GM21786 (cell line): ENCODE results near the gene AGMAT.

Experiments used
- ATAC-seq: cut with Tn5 transposase; IDR thresholded peaks from one replicate; pipeline ENCODE4 v1.9.1; 2021; ENCODE audit not compliant: unreplicated experiment

The AGMAT gene

GRCh38 chr1:15525050-15526020 is 59.5 kb downstream of the AGMAT start:
- ATAC-seq = no peak

GRCh38 chr1:15524283-15525049 is 60.4 kb downstream of the AGMAT start:
- ATAC-seq = peak; percentile 41

- ATAC-seq = no peak
These were observed 60.9 kb downstream of the AGMAT start, which contains the start of gene CASP9 for GRCh38 chr1:15524021-15524282. TSS of gene CASP9 (minus strand) at chr1:15524215. CDS start at chr1:15524200, 15 bp downstream.

- no peak for ATAC-seq
These were observed 61.5 kb downstream of the AGMAT start for GRCh38 chr1:15523104-15524020.

- no peak for ATAC-seq
These were observed 62.3 kb downstream of the AGMAT start for GRCh38 chr1:15522551-15522950.
